GM11168 (cell line): ENCODE results near the gene PLA2G4B.

Experiments
- in situ Hi-C: fragments of 300-500 bp; cut with MboI; formaldehyde crosslinking; loops from one replicate; pipeline ENCODE4 v1.12.0; 2022; ENCODE audit warnings: low sequenced_read_pairs; ENCODE audit not compliant: unreplicated experiment

Gene PLA2G4B

GRCh38 chr15:41847981-41848380 lies 9.3 kb downstream of the PLA2G4B start:
- in situ Hi-C loops = no loop called here

GRCh38 chr15:41848631-41849030 lies 10.0 kb downstream of the PLA2G4B start:
- in situ Hi-C loops = no loop called here

GRCh38 chr15:41849204-41849603 lies 10.6 kb downstream of the PLA2G4B start:
- in situ Hi-C loops = no loop called here

GRCh38 chr15:41849861-41850260 lies 11.2 kb downstream of the PLA2G4B start:
- in situ Hi-C loops = no loop called here

DNA sequence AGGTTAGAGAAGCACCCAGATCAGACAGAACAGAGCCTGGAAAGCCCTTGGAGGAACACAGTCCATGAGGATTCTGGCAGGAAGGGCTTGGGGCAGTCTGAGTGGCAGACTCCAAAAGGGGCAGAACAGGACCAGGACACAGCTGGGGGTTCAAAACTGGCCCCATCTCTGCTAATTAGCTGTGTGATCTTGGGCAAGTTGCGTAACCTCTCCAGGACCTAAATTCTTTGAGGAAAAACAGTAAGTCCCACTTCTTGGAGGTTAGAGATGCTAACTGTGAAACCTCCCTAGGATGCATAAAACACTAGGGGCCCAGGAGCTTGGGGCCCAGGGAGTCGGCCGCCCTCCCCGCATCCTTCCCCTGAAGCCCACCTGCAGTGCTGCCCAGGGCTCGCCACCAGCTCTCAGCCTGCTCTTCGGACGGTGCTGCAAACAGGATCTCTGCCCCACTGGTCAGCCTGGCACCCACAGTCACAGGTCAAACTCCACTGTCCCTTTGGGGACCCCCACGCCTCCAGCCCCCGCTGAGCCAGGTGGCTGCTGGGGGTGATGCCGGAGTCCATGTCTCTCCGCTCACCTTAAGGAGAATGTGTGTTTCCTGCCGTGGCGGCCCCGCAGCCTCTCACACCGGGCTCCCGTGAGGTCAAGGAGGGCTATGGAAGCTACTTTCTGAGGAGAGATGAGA lies 12.0 kb downstream of the PLA2G4B start:
- in situ Hi-C loops = no loop called here

DNA sequence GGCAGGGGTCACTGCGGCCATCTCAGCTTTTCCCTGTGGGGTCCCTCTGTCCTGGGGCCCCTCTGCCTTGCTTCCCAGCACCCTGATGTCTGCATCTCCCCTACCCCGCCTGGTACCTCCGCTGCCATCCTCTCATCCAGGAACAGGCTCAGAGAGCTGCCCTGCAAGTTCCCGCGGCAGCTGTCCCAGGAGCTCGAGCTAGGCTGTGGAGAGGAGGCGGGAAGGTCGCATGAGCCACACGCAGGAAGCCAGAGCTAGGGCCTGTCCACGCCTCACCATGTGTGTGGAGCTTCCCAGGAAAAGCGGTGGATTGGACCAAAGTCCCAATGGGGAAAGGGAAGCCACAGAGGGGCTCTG lies 12.5 kb downstream of the PLA2G4B start:
- in situ Hi-C loops = no loop called here

DNA sequence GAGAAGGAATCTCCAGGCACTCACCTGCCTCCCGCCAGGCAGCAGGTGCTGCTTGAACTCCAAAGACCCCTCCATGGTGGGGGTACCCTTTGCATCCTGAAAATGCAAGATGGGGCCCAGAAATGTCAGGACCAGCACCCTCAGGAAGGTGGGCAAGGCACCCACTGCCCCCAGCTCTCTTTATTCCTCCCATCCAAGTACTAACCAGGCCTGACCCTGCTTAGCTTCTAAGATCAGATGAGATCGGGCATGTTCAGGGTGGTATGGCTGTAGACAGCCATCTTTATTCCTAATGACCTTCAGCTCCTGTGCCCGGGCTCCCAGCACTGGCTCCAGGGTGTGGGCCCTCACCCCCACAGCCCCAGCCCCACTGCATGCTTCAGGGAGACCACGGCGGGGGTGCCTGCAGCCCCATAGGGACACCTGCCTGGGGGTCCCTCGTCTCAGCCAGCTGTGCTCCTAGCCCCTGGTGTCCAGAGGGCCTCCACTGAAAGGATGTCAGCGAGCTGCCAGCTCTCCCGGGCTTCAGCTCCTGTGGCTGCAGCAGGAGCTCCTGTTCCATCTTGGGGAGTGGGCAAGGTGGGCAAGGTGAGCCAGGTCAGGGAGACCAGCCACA lies 13.2 kb downstream of the PLA2G4B start:
- in situ Hi-C loops = no loop called here

GRCh38 chr15:41852736-41853590 lies 14.3 kb downstream of the PLA2G4B start:
- in situ Hi-C loops = no loop called here

DNA sequence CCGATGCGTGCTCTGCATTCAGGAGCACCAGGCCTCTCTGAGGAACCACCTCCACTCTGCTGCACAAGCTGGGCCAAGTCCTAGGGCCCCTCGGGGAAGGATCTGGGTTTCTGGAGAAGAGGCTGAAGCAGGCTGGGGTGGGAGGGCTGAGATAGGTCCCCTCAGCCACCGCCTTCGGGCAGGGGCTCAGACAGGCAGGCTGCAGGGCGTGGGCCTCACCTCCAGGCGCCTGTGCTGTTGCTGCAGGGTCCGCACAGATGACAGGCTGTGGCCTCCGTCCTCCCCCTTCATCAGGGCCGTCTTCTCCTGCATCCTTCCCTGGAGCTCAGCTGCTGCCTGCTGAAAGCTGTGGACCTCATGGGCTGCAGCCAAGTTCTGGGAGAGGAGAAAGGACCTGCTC lies 15.2 kb downstream of the PLA2G4B start:
- in situ Hi-C loops = no loop called here

GRCh38 chr15:41854443-41854842 lies 15.8 kb downstream of the PLA2G4B start:
- in situ Hi-C loops = no loop called here

GRCh38 chr15:41855261-41855961 lies 16.8 kb downstream of the PLA2G4B start:
- in situ Hi-C loops = no loop called here

- in situ Hi-C loops = no loop called here
Observed at GRCh38 chr15:41856262-41856661, 17.6 kb downstream of the PLA2G4B start.

GRCh38 chr15:41856716-41857115 lies 18.1 kb downstream of the PLA2G4B start:
- in situ Hi-C loops = no loop called here

GRCh38 chr15:41857316-41857715 lies 18.7 kb downstream of the PLA2G4B start:
- in situ Hi-C loops = no loop called here

- in situ Hi-C loops = no loop called here
Observed at GRCh38 chr15:41858756-41859155, 20.1 kb downstream of the PLA2G4B start.

DNA sequence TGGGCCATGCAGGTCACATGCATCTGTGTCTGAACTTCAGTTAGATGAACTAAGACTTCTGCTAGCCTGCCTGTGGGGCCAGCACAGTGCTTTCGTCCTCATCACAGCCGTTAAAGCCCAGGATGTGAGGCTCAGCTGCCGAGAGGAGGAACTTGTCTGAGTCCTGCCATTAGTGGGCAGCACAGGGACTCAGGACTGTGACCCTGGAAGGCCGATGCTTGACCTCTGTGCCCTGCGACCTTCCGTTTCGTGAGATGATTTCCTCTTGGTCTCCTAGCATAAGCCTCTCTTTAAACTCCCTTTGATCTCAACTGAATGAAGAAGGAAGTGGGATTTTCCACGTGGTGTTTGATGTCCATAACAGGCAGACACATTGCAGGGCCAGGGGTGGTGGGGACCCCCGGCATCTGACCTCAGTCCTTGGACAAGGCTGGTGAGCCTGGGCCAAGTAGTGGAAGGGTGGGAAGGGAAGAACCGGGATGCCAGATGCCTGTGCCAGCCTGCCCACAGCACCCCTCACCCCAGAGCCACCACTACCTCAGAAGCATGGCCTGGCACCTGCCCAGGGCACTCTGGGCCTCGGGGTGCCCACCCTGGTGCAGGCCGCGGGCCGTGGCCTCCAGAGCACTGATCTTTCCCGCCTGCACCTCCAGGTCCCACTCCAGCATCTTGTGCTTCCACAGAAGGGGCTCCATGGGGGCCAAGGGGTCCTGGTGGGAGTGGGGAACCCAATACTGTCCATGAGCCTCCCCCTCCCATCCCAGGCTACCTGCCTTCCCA lies 21.6 kb downstream of the PLA2G4B start:
- in situ Hi-C loops = no loop called here

DNA sequence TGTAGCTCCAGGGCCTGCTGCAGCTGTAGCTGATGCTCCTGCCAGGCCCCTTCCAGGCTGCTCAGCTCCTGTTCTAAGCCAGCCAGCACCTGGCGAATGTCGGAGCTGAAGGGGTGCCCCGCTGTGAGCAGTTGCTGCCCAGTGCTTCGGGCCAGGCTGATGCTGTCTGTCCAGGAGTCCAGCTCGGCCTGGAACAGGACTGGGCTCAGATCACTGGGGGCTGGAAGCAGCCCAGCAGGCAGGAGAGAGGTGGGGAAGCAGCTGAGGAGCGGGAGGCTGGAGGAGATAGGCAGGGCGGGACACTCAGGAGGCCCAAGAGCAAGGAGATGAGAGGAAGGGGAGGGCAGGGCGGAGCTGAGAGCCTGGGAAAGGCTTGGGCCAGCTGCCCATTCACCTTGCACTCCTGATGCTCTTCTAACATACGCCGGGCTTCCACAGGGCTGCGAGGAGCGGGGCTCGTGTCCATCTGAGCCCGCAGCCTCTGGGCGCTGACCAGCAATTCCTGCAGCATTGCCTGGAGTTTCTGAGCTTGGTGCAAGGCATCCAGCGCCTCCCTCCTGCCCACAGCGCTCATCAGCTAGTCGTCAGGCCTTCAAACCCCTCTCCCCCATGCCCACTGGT lies 23.2 kb downstream of the PLA2G4B start:
- in situ Hi-C loops = no loop called here

GRCh38 chr15:41862515-41863116 lies 24.0 kb downstream of the PLA2G4B start:
- in situ Hi-C loops = no loop called here

DNA sequence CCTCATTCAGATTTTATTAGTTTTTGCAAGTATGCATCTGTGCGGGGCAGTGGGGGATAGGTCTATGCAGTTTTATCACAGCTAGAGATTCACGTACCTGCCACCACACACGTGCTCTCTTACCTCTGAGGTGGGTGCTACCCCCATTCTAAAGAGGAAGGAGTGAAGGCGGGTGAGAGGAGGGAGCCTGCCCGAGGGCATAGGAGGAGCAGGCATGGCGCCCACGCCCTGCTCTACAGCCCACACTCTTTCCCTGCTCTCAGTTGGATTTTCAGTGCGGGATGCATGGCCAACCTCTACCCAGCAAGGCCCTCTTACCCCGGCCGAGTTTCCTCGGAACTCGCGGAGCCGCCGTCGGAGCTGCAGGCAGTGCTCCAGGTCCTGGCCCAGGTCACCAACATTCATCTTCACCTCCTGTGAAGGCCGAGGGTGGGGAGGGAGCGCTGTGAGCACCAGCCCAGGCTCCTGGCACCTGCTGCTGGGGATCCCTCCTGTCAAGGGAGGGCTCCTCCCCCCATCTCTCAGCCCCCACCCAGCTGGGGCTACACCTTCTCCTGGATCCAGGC lies 26.9 kb downstream of the PLA2G4B start:
- in situ Hi-C loops = no loop called here
